Mesendoderm (in vitro differentiated cells): ENCODE results near the gene CA4. TPM values are rescaled to one million over a fixed set of nuclear protein-coding genes. Genes with fewer than 3 reads are reported as not detected.
"Not testable (repeated sequence)": the region's sequence is repeated elsewhere in the genome, so short reads cannot be mapped to it uniquely, and the experiment has no call there.

Experiments used
- DNase-seq: peaks from one replicate; pipeline ENCODE4 v3.0.0; 2013
- H2AK5ac ChIP-seq: 2 replicates; pipeline ENCODE4 v1.6.1; 2013; ENCODE audit warnings: low read length, inconsistent platforms
- H2BK120ac ChIP-seq: 2 replicates; pipeline ENCODE4 v1.6.1; 2013; ENCODE audit warnings: low read depth, mild to moderate bottlenecking, low read length, moderate library complexity, mixed read lengths
- H2BK15ac ChIP-seq: replicated peaks from 2 replicates; pipeline ENCODE4 v1.6.1; 2013; ENCODE audit warnings: low read depth, mild to moderate bottlenecking, moderate library complexity
- H2BK5ac ChIP-seq: 2 replicates; pipeline ENCODE4 v1.6.1; 2013; ENCODE audit warnings: low read length, inconsistent platforms
- H3K18ac ChIP-seq: 2 replicates; pipeline ENCODE4 v1.6.1; 2013; ENCODE audit warnings: mild to moderate bottlenecking, low read length, mixed read lengths
- H3K23ac ChIP-seq: one replicate; pipeline ENCODE4 v1.6.1; 2013; ENCODE audit warnings: low read length
- H3K27ac ChIP-seq: 2 replicates; pipeline ENCODE4 v1.5.1; 2013; ENCODE audit warnings: low read depth, mild to moderate bottlenecking, inconsistent platforms, low read length, moderate library complexity
- H3K27me3 ChIP-seq: 2 replicates; pipeline ENCODE4 v1.6.1; 2013; ENCODE audit warnings: low read length, control low read depth, mild to moderate bottlenecking, inconsistent platforms; ENCODE audit not compliant: insufficient read depth, poor library complexity
- H3K36me3 ChIP-seq: 2 replicates; pipeline ENCODE4 v1.6.1; 2013; ENCODE audit warnings: low read length, inconsistent platforms; ENCODE audit not compliant: control insufficient read depth, insufficient read depth
- H3K4ac ChIP-seq: one replicate; pipeline ENCODE4 v1.6.1; 2013; ENCODE audit warnings: low read depth, mild to moderate bottlenecking, low read length, moderate library complexity
- H3K4me1 ChIP-seq: 2 replicates; pipeline ENCODE4 v1.6.1; 2013; ENCODE audit warnings: low read depth, low read length, inconsistent platforms; ENCODE audit not compliant: control insufficient read depth
- H3K4me2 ChIP-seq: 2 replicates; pipeline ENCODE4 v1.6.1; 2013; ENCODE audit warnings: low read length
- H3K4me3 ChIP-seq: 2 replicates; pipeline ENCODE4 v1.5.1; 2013; ENCODE audit warnings: mild to moderate bottlenecking, low read length
- H3K56ac ChIP-seq: one replicate; pipeline ENCODE4 v1.6.1; 2013; ENCODE audit warnings: low read length
- H3K79me1 ChIP-seq: 2 replicates; pipeline ENCODE4 v1.6.1; 2013; ENCODE audit warnings: low read length, inconsistent platforms
- H3K79me2 ChIP-seq: 2 replicates; pipeline ENCODE4 v1.6.1; 2013; ENCODE audit warnings: mild to moderate bottlenecking, low read length; ENCODE audit not compliant: control insufficient read depth, insufficient read depth
- H3K9ac ChIP-seq: 2 replicates; pipeline ENCODE4 v1.6.1; 2013; ENCODE audit warnings: low read length, inconsistent platforms
- H4K5ac ChIP-seq: one replicate; pipeline ENCODE4 v1.6.1; 2013; ENCODE audit warnings: low read length
- H4K8ac ChIP-seq: one replicate; pipeline ENCODE4 v1.6.1; 2013; ENCODE audit warnings: low read depth, mild to moderate bottlenecking, control low read depth, low read length, moderate library complexity
- WGBS: extraction: QIAGEN DNeasy Blood & Tissue Kit; methylation state at CpG from one replicate; pipeline ENCODE4 v1.1.7; 2013; ENCODE audit warnings: low lambda C conversion rate, missing lambda C conversion rate; ENCODE audit not compliant: insufficient coverage; ENCODE audit errors: extremely low coverage; 5-methylcytosine and 5-hydroxymethylcytosine counted together
- polyA plus RNA-seq, 2 experiments: library from polyadenylated mRNA; stranded (reverse); fragments of 200-250 nt; gene quantifications; one replicate each; pipeline ENCODE4 v1.2.3, GENCODE V29; 2013

The CA4 gene
- polyA plus RNA-seq (2013, experiment 1 of 2), result 0.32 TPM
- polyA plus RNA-seq (2013, experiment 2 of 2), result 0.24 TPM

- Histone ChIP-seq H3K36me3 (no peaks in the 10 kb centered on the region), H3K4me3 (no peak within 1 kb of the TSS), H3K4me2 (peak within 1 kb of the TSS; percentile 31), H3K79me2 (no peaks in the 10 kb centered on the region), H2BK15ac (no peak within 1 kb of the TSS), H4K5ac (no peak within 1 kb of the TSS), H3K27me3 (peaks cover 27% of the 10 kb centered on the region), H3K18ac (no peak within 1 kb of the TSS), H3K79me1 (no peaks in the 10 kb centered on the region), H2AK5ac (no peak within 1 kb of the TSS), H3K4ac (no peak within 1 kb of the TSS), H3K4me1 (no peaks in the 10 kb centered on the region), H3K27ac (no peak within 1 kb of the TSS), H3K9ac (no peak within 1 kb of the TSS), H3K23ac (peak within 1 kb of the TSS; percentile 45), H3K56ac (peak within 1 kb of the TSS; percentile 42), H2BK5ac (no peak within 1 kb of the TSS), H2BK120ac (no peak within 1 kb of the TSS), H4K8ac (no peak within 1 kb of the TSS)
- no peak for DNase-seq
- WGBS, result no CpG with 5 or more reads among the region's 81 CpGs
Measured at GRCh38 chr17:60149691-60150582, at the start of gene CA4. TSS of gene CA4 (plus strand) at chr17:60149973. CDS start at chr17:60150035, 62 bp downstream.

GRCh38 chr17:60100577-60100976 lies 49.2 kb upstream of the CA4 start:
- WGBS, result no CpG with 5 or more reads among the region's 2 CpGs
- H3K4me2 ChIP-seq, DNase-seq, H3K56ac ChIP-seq, H2AK5ac ChIP-seq, H3K36me3 ChIP-seq, H3K23ac ChIP-seq, H3K4ac ChIP-seq, H3K27ac ChIP-seq, H4K5ac ChIP-seq, H2BK5ac ChIP-seq, H3K4me3 ChIP-seq, H3K9ac ChIP-seq, H2BK15ac ChIP-seq, H3K4me1 ChIP-seq, H2BK120ac ChIP-seq, H3K79me1 ChIP-seq, H3K27me3 ChIP-seq, H3K79me2 ChIP-seq, H4K8ac ChIP-seq, H3K18ac ChIP-seq: not testable (repeated sequence)

DNA sequence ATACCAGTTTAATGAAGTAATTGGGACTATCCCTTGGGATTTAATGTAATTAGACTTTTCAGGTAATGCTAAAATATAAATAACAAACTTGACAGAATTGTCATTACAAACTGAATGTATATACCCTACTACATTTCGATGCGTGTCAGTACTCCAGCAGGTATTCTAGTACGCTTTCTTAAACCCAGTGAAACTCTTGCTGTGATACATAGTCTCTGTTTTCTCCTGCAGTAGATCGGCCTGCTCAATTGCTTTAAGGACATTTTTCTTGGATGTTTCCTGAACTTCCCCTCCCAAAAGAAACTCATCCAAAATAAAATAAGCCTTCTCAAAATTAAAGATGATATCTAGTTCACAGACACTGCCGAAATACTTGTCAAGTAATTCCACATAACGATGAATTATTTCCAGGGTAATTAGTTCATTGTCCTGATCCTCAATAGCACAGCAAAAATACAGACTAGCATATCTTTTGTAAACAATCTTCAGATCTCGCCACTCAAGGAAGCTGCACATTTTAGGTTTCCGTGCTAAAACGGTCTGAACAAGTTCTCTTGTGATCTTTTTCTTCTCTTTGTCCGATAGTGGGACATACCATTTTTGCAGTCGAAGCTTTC lies 47.6 kb upstream of the CA4 start:
- not testable (repeated sequence) for H3K27ac ChIP-seq, DNase-seq, H3K79me2 ChIP-seq

DNA sequence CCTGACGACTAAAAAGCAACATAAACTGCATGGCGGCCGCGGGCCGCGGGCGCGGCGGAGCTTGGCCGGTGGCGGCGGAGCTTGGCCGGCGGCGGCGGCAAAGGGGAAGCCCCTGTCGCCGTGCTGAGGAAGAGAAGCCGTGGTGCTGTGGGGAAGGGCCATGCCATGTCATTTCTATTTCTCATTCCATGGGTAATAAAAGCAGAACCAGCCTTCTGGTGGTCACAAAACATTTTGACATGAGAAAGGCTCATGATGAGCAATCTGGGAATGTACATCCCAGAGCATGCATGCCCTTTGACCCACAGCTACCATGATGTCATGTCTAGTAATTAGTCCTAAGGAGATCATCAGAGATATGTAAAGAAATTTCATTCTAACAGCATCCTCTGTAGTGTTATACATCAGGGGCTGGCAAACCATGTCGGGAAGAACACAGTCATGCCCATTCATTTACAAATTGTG lies 47.1 kb upstream of the CA4 start:
- no peak overlapping the region for H2AK5ac ChIP-seq
- no peak overlapping the region for H3K4me2 ChIP-seq
- H3K4me1 ChIP-seq, result no peaks in the 10 kb centered on the region
- H3K36me3 ChIP-seq, result no peaks in the 10 kb centered on the region
- no peak overlapping the region for H3K23ac ChIP-seq
- no peak for DNase-seq
- H2BK120ac ChIP-seq, result no peak overlapping the region
- no peak overlapping the region for H4K8ac ChIP-seq
- H3K4ac ChIP-seq, result peak overlapping the region; percentile 16
- no peak overlapping the region for H3K4me3 ChIP-seq
- WGBS, result no CpG with 5 or more reads among the region's 20 CpGs
- H2BK5ac ChIP-seq, result no peak overlapping the region
- H2BK15ac ChIP-seq, result no peak overlapping the region
- no peak overlapping the region for H4K5ac ChIP-seq
- H3K79me1 ChIP-seq, result no peaks in the 10 kb centered on the region
- no peak overlapping the region for H3K9ac ChIP-seq
- no peak overlapping the region for H3K27ac ChIP-seq
- no peaks in the 10 kb centered on the region for H3K27me3 ChIP-seq
- H3K18ac ChIP-seq, result no peak overlapping the region
- no peak overlapping the region for H3K56ac ChIP-seq
- H3K79me2 ChIP-seq, result no peaks in the 10 kb centered on the region

More for the DNA sequence above, 47.6 kb upstream of the CA4 start:
- not testable (repeated sequence) for H3K4me2 ChIP-seq, H2BK120ac ChIP-seq, H3K36me3 ChIP-seq, H3K4me3 ChIP-seq, H3K27me3 ChIP-seq, H3K4me1 ChIP-seq, H4K5ac ChIP-seq, H3K18ac ChIP-seq, H3K79me1 ChIP-seq, H3K23ac ChIP-seq, H3K56ac ChIP-seq, H4K8ac ChIP-seq, H3K9ac ChIP-seq, H2BK5ac ChIP-seq, H2AK5ac ChIP-seq, H2BK15ac ChIP-seq
- WGBS, result no CpG with 5 or more reads among the region's 11 CpGs
- peak overlapping the region; percentile 16 for H3K4ac ChIP-seq

- Histone ChIP-seq H2BK120ac (no peak overlapping the region), H3K18ac (no peak overlapping the region), H3K79me1 (no peaks in the 10 kb centered on the region), H3K4me3 (no peak overlapping the region), H3K27ac (no peak overlapping the region), H2AK5ac (no peak overlapping the region), H3K36me3 (no peaks in the 10 kb centered on the region), H3K27me3 (no peaks in the 10 kb centered on the region), H3K23ac (no peak overlapping the region), H3K79me2 (no peaks in the 10 kb centered on the region), H3K9ac (no peak overlapping the region), H2BK5ac (no peak overlapping the region), H2BK15ac (no peak overlapping the region), H4K5ac (no peak overlapping the region), H3K4ac (no peak overlapping the region), H4K8ac (no peak overlapping the region), H3K4me1 (no peaks in the 10 kb centered on the region), H3K4me2 (no peak overlapping the region), H3K56ac (no peak overlapping the region)
- WGBS, result no CpG with 5 or more reads among the region's 4 CpGs
- DNase-seq, result no peak
Measured at GRCh38 chr17:60103957-60104356, 45.8 kb upstream of the CA4 start.
